Endothelial cell of umbilical vein (primary cell): ENCODE data around the gene TMEM167B. TPM values are rescaled to one million over a fixed set of nuclear protein-coding genes. Genes with fewer than 3 reads are reported as not detected.

Experiments
- BruUV-seq: library from RNA; stranded (reverse); fragments of 400-500 nt; replicated peaks from 2 replicates; lab custom pipeline; 2021; lab: Mats Ljungman, UMichigan
- CTCF ChIA-PET: fragments of 300-600, 350-600 bp; sonication (Branson Sonifier 250); formaldehyde crosslinking; loops from one replicate; lab custom pipeline; 2021; ENCODE audit warnings: antibody characterized with exemption, inconsistent platforms; lab: Charles Lee
- POLR2A ChIA-PET: fragments of 300-600, 350-600 bp; sonication (Branson Sonifier 250); formaldehyde crosslinking; loops from one replicate; lab custom pipeline; 2021; ENCODE audit warnings: antibody characterized with exemption, inconsistent platforms; lab: Charles Lee
- DNase-seq: peaks from one replicate; pipeline ENCODE4 v3.0.0-alpha.2; 2011; ENCODE audit warnings: low read depth, low spot score
- FAIRE-seq: peaks from 2 replicates; lab custom pipeline; 2011; peaks lifted over from hg19 to GRCh38; lab: Jason Lieb, UNC
- H2AFZ ChIP-seq: 2 replicates; pipeline ENCODE4 v1.6.0; 2012; ENCODE audit warnings: low read depth, low read length, control low read depth, inconsistent platforms
- H3K27ac ChIP-seq: 2 replicates; pipeline ENCODE4 v1.5.1; 2011; ENCODE audit warnings: low read depth, mild to moderate bottlenecking, control low read depth, low read length, moderate library complexity; ENCODE audit not compliant: insufficient read depth
- H3K27me3 ChIP-seq, 2 experiments: 2 replicates each; pipeline versions ENCODE4 v1.6.0 to v1.6.1; 2011; ENCODE audit warnings: low read length in 2 of 2, mixed read lengths in 1 of 2; ENCODE audit not compliant: control insufficient read depth in 2 of 2, insufficient read depth in 2 of 2
- H3K36me3 ChIP-seq, 2 experiments: 2 replicates in 1 of 2; 3 replicates in 1 of 2; pipeline ENCODE4 v1.5.1; 2011; ENCODE audit warnings: low read length in 2 of 2, mild to moderate bottlenecking in 1 of 2, moderate library complexity in 1 of 2; ENCODE audit not compliant: control insufficient read depth in 2 of 2, insufficient read depth in 2 of 2; ENCODE audit errors: extremely low read depth in 1 of 2
- H3K4me1 ChIP-seq: 3 replicates; pipeline ENCODE4 v1.5.1; 2011; ENCODE audit warnings: mild to moderate bottlenecking, low read length; ENCODE audit not compliant: control insufficient read depth, insufficient read depth; ENCODE audit errors: extremely low read depth
- H3K4me2 ChIP-seq: 2 replicates; pipeline ENCODE4 v1.6.1; 2011; ENCODE audit warnings: low read length, control low read depth, mixed read lengths; ENCODE audit not compliant: insufficient read depth
- H3K4me3 ChIP-seq, 3 experiments: fragments of 200-600 bp in 1 of 3; sonication (generic), shearing (Covaris generic) in 1 of 3; replicated peaks in 1 of 3; 2 replicates each; pipeline ENCODE4 v1.5.1; 2011 to 2016; ENCODE audit warnings: control low read depth in 3 of 3, low read length in 3 of 3, mild to moderate bottlenecking in 2 of 3, inconsistent platforms in 1 of 3, low read depth in 1 of 3, moderate library complexity in 1 of 3; ENCODE audit not compliant: insufficient read depth in 1 of 3
- H3K79me2 ChIP-seq: 2 replicates; pipeline ENCODE4 v1.6.0; 2012; ENCODE audit warnings: low read length, inconsistent platforms; ENCODE audit not compliant: control insufficient read depth, insufficient read depth
- H3K9ac ChIP-seq: replicated peaks from 2 replicates; pipeline ENCODE3; 2011; ENCODE audit warnings: low read length, control low read depth; ENCODE audit not compliant: insufficient read depth; ENCODE audit errors: extremely low read depth
- H3K9me1 ChIP-seq: replicated peaks from 3 replicates; pipeline ENCODE4 v1.6.0; 2011; ENCODE audit warnings: mild to moderate bottlenecking, low read length; ENCODE audit not compliant: control insufficient read depth, insufficient read depth; ENCODE audit errors: extremely low read depth
- H3K9me3 ChIP-seq: replicated peaks from 2 replicates; pipeline ENCODE4 v1.5.1; 2012; ENCODE audit warnings: low read length, inconsistent platforms; ENCODE audit not compliant: control insufficient read depth, insufficient read depth
- H4K20me1 ChIP-seq: replicated peaks from 2 replicates; pipeline ENCODE3; 2011; ENCODE audit warnings: mild to moderate bottlenecking, low read length; ENCODE audit not compliant: control insufficient read depth, insufficient read depth; ENCODE audit errors: extremely low read depth
- FOS ChIP-seq: IDR thresholded peaks from 2 replicates; pipeline ENCODE4 v1.6.1; 2011; ENCODE audit warnings: mild to moderate bottlenecking, low read length, moderate library complexity, borderline replicate concordance; ENCODE audit not compliant: insufficient read depth
- GATA2 ChIP-seq: IDR thresholded peaks from 2 replicates; pipeline ENCODE4 v1.7.0; 2011; ENCODE audit warnings: low read depth, mild to moderate bottlenecking, moderate library complexity, mixed read lengths, low read length; ENCODE audit not compliant: insufficient read length, insufficient read depth
- JUN ChIP-seq: IDR thresholded peaks from 2 replicates; pipeline ENCODE4 v1.6.1; 2011; ENCODE audit warnings: borderline replicate concordance, low read depth; ENCODE audit not compliant: insufficient read length, insufficient read depth
- MAX ChIP-seq: IDR thresholded peaks from 2 replicates; pipeline ENCODE4 v1.6.1; 2011; ENCODE audit not compliant: insufficient read depth, insufficient read length
- MYC ChIP-seq: IDR thresholded peaks from one replicate; pipeline ENCODE4 v1.6.1; 2011; ENCODE audit warnings: mild to moderate bottlenecking, low read depth, low read length
- POLR2A ChIP-seq: IDR thresholded peaks from 2 replicates; pipeline ENCODE4 v1.6.1; 2012; ENCODE audit warnings: low read depth, mild to moderate bottlenecking, control low read depth, low read length
- POLR2AphosphoS5 ChIP-seq: IDR thresholded peaks from 2 replicates; pipeline ENCODE4 v1.6.1; 2012; ENCODE audit warnings: low read depth, mild to moderate bottlenecking, control low read depth, low read length, moderate library complexity; ENCODE audit not compliant: insufficient read depth
- dilution Hi-C: fragments of 300-500 bp; cut with MboI; formaldehyde crosslinking; loops from one replicate; pipeline ENCODE4 v1.15.0; 2019; ENCODE audit warnings: low sequenced_read_pairs; ENCODE audit not compliant: extremely low pct_ligation_motif_present
- intact Hi-C: fragments of 100-400 bp; cut with micrococcal nuclease; formaldehyde crosslinking; loops from one replicate; pipeline ENCODE4 v1.10.0; 2022
- polyA plus RNA-seq, 4 experiments: library from polyadenylated mRNA; depleted of rRNA in 3 of 4; stranded (reverse) in 3 of 4; unstranded in 1 of 4; fragments of >200 nt; gene quantifications; 2 replicates each; pipeline versions ENCODE4 v1.2.1 to v1.2.3, GENCODE V29; 2011 to 2012; ENCODE audit warnings: missing spikeins in 1 of 4
- total RNA-seq: library from RNA; stranded (reverse); gene quantifications from 2 replicates; pipeline ENCODE4 v1.2.3, GENCODE V29; 2021

TMEM167B gene
- total and polyA plus RNA-seq, 2 donors (not counting 3 experiments of a cell fraction or from before 2014, with no cell fraction given), result 6.7 to 21.1 TPM

- no peak overlapping the region for H3K4me3 ChIP-seq
- H3K9me3 ChIP-seq, result no peaks in the 10 kb centered on the region
- H3K4me1 ChIP-seq, result peaks cover 7% of the 10 kb centered on the region
- no peak overlapping the region for H3K4me2 ChIP-seq
- no TSS peak for BruUV-seq
- ChIA-PET POLR2A (interaction anchor here (0.7 to 1.5 kb wide), 2 partner anchors 10 to 313 kb away, joined by 6 to 10 read pairs; no protein-coding TSS in a partner anchor), CTCF (interaction anchor here (0.9 to 5.2 kb wide), 5 partner anchors 10 to 467 kb away, joined by 3 to 64 read pairs (median 3); partner anchors contain the start of gene SARS1)
- peaks cover 33 to 50% of the 10 kb centered on the region in 2 experiments for H3K27me3 ChIP-seq
- H2AFZ ChIP-seq, result no peak overlapping the region
- TF ChIP-seq GATA2 (no peak), MAX (no peak), POLR2AphosphoS5 (no peak), POLR2A (no peak), FOS (no peak), JUN (no peak), MYC (no peak)
- no peak overlapping the region for H3K27ac ChIP-seq
- no peaks in the 10 kb centered on the region for H3K79me2 ChIP-seq
- H3K9ac ChIP-seq, result no peak overlapping the region
- dilution Hi-C loops, result no loop called here
- no peaks in the 10 kb centered on the region for H4K20me1 ChIP-seq
- no peaks in the 10 kb centered on the region for H3K36me3 ChIP-seq
- intact Hi-C loops, result loop anchor here (5.0 kb wide), 1 partner anchor 68 kb away; the partner anchor contains the start of gene WDR47
- DNase-seq, result no peak
- FAIRE-seq, result no peak
- no peaks in the 10 kb centered on the region for H3K9me1 ChIP-seq
These were observed 19.3 kb downstream of the TMEM167B start for GRCh38 chr1:109109906-109110305.
